RKO (cell line): ENCODE measurements around the gene ASXL3.

Experiments used
- DNase-seq: peaks from one replicate; pipeline ENCODE4 v3.0.0-alpha.2; 2016; ENCODE audit warnings: low spot score

Gene ASXL3

GRCh38 chr18:33577685-33578517 lies at the start of gene ASXL3:
Gene ASXL3, plus strand, starts transcription at chr18:33578219. Its CDS starts 413 bp downstream, at chr18:33578632.
- no peak for DNase-seq

DNA sequence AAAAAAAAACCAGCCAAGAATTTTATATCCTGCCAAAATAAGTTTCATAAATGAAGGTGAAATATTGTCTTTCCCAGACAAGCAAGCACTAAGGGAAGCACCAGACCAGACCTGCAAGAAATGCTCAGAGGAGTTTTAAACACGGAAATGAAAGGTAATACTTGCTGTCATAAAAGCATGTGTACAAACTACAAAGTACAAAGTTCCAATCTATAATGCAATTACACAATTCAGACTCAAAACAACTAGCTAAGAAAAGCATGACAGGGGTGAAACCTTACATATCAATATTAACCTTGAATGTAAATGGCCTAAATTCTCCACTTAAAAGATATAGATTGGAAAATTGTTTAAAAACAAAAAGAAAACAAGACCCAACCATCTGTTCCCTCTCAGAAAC lies 45.0 kb upstream of the ASXL3 start:
- DNase-seq, result no peak

- DNase-seq, result no peak
Measured at GRCh38 chr18:33536904-33537303, 41.1 kb upstream of the ASXL3 start.

DNA sequence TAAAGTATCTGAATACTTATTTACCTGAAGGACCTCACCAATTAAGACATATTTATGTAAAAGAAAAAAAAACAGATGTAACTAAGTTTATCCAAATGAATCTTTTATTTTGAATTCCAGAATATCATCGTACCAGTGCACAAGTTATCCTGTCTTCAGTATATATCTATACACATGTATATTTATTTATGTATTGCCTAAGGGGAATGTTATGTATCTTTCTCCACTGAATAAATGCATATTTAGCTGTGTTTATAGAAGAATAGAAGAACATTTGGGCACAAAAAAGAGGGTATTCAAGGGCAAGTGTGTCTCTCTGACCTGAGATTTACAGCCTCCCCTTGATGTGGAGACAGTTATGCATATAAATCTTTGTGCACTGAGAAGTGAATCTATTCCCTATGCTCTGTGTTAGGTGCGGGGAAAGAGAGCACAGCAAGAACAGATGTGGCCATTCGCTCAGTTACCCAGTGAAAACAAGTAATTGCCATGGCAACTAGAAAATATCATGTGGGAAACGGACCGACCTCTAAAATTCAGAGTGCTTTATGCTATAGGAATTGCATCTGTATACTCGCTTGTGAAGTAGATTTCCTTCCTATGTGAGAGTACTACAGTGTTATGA lies 39.5 kb upstream of the ASXL3 start:
- no peak for DNase-seq

- no peak for DNase-seq
Measured at GRCh38 chr18:33540392-33540791, 37.6 kb upstream of the ASXL3 start.

- DNase-seq, result no peak
Measured at GRCh38 chr18:33541316-33541715, 36.7 kb upstream of the ASXL3 start.

GRCh38 chr18:33556846-33557245 lies 21.2 kb upstream of the ASXL3 start:
- DNase-seq, result no peak

DNA sequence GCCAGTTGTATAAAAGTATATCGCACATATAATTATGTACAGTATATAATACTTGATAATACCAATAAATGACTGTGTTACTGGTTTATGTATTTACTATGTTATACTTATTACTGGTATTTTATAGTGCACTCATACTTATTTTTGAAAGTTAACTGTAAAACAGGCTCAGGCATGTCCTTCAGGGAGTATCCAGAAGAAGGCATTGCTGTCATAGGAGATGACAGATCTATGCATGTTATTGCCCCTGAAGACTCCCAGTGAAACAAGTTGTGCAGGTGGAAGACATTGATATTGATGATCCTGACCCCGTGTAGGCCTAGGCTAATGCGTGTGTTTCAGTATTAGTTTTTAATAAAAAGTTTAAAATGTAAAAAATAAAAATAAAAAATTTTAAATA lies 20.3 kb upstream of the ASXL3 start:
- no peak for DNase-seq

- DNase-seq, result peak; percentile 24
Measured at GRCh38 chr18:33558529-33558928, 19.5 kb upstream of the ASXL3 start.

- DNase-seq, result no peak
Measured at GRCh38 chr18:33560686-33561370, 17.2 kb upstream of the ASXL3 start.

DNA sequence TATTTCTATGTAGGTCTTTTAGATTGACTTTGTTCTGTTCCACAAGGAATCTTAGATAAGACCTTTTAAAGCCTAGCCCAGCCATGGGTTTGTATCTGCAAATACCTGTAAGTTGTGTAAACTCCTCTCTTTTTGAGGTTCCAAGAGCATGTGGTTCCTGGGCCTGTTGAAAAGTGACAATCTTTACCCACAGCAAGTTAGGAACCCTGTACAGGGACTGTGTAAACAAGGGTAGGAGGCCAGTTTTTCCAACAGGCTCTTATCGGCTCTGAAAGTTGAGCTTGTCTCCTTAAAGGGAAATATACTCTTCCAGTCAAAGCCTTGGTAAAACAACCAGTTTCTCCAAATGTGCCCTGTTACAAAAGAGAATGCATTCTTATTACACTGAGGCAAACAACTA lies 15.3 kb upstream of the ASXL3 start:
- no peak for DNase-seq

DNA sequence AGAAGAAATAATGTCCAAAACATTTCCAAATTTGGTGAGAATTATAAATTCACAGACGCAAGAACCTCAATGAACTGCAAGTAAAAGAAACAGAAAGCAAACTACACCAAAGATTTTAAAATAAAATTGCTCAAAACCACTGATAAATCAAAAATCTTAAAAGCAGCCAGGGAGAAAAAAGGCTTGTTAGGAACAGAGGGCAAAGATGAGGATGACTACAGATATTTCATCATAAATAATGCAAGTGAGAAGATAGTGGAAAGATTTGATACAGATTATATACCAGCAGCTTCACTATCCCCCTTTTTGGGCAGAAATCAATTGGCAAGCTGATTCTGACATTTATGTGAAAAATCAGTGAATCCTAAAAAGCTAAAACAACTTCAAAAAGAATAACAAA lies 10.3 kb upstream of the ASXL3 start:
- no peak for DNase-seq

DNA sequence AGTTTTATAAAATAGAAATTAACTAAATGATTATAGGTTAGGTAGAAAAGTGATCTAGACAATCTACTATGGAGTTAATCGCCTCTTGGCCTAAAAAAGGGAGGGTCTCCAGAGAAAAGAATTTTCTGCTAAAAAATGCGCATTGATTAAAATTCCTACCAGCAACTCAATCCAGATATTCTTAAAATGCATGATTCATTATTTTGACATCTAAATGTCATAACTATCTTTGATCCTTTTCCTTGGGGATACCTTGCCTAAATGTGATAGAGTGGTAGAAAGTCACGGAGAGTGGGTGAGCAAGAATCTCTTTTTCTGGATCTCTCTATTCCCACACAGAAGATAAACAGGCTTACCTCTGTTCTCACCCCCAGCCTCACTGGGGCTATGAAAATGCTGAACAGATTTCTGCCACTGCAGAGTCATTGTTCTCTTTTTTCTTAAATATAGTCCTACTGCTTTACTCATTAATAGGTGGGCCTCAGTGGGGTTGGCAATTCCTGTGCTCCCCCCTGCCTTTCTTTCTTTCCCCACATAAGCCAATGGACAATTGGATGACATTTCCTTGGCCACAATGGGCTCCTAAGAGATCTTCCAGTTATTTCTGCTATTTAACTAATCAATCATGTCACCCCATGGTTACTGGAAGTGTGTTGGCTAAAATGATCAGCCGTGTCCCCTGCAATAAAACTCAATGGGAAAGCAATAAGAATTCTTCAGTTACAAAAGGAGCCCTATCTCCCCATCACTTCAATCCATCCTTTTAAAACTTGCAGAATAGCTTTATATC lies 5.8 kb upstream of the ASXL3 start:
- DNase-seq, result no peak

GRCh38 chr18:33573193-33573592 lies 4.8 kb upstream of the ASXL3 start:
- DNase-seq, result no peak

DNA sequence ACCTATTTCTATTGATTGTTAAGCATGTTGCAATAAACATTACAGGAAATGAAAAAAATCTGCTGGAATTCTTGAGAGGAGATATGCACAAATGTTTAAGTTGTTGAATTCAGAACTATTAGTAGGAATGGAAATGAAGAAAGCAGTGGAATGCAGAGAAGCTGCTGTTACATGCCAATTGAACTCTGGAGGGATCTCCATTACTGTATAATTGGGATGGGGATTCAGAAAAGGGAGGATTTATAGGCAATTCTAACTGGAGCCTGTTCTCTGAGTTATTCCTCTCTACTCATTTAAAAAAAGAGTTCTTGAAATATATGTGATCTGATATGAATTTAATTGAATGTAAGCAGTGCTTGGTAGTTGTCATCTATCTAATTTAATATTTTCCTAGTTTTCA lies 2.6 kb upstream of the ASXL3 start:
- no peak for DNase-seq

GRCh38 chr18:33576999-33577646 lies 896 bp upstream of the ASXL3 start:
- DNase-seq, result no peak

DNA sequence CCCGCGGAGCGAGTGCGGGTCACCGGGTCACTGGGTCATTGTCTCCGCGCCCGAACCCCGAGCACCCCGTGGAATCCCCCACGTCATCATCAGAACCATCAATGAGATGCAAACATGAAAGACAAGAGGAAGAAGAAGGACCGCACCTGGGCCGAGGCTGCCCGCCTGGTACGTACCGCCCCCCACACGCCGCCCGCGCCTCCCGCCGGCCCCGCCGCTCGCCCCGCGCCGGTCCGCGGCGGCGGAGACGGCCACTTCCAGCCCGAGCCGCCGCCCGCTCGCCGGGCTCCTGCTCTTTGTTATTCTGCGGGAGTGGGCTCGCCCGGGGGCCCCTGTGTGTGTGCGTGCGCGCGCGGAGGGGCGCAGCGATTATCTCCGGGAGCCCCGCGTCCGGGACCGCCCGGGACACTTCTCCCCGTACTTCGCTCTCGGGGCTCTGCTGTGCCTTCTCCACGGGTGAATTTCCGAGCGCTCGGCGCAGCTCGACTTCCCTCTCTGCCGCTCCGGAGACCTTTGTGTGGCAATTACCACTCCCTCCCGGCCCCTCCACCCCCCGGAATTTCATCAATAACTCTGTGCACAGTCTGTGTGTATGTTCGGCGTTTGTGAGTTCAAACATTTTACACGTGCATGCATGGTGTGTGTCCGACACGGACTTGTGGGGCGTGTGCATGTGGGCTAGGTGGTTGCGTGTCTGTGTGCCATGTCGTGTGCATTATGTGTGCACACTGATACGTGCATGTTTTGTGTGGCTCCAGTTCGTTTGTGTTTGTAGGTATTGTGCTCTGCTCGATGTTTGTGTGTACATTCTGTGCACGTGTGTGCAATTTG lies 714 bp downstream of the ASXL3 start:
- no peak for DNase-seq

GRCh38 chr18:33579349-33580215 lies 1.6 kb downstream of the ASXL3 start:
- no peak for DNase-seq

GRCh38 chr18:33580546-33580945 lies 2.5 kb downstream of the ASXL3 start:
- DNase-seq, result no peak

GRCh38 chr18:33581856-33582255 lies 3.8 kb downstream of the ASXL3 start:
- no peak for DNase-seq
